ENCODE measurements around the gene CBLB. TPM values are rescaled to one million over a fixed set of nuclear protein-coding genes. Genes with fewer than 3 reads are reported as not detected.

Gene CBLB
- total and polyA plus RNA-seq, 2 of the 4 experiments (the other 2 are of a cell fraction) = 10.1 to 20.1 TPM

DNA sequence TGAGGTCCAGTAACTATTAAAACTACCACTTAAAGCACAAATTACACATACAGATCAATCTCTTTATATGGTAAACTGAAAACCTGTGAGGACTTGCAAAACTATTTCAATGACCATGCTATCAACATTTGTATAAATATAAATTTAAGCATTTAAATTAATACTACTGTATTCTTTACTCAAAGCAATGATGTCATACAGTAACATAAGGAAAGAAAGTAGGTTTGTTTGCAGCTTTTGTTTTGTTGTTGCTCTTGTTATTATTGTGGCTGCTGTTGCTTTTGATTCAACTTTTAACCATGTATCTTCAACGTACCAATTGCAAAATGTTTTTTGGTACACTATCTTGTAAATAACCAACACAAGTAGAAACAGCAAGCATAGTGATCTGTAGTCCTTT lies 22.0 kb downstream of the CBLB start:
- Histone ChIP-seq H3K23ac (ENCODE audit: low read depth, low read length) (no peak overlapping the region), H3K36me3 (ENCODE audit: control insufficient read depth, insufficient read depth, low read length) (peaks cover 4% of the 10 kb centered on the region; the same call in 1 of the 2 replicates), H4K91ac (ENCODE audit: insufficient read depth, low read depth, low read length) (no peak overlapping the region), H4K8ac (ENCODE audit: low read depth in 2 of 2, low read length in 2 of 2) (no peak overlapping the region), H3K4me2 (ENCODE audit: low read depth, low read length) (no peak overlapping the region), H4K5ac (ENCODE audit: low read depth, low read length) (no peak overlapping the region), H3K4ac (ENCODE audit: low read depth, low read length) (no peak overlapping the region), H2AFZ (replicated peaks; ENCODE audit: low read length, poor library complexity) (no peak overlapping the region), H3K9me3 (ENCODE audit: control insufficient read depth, insufficient read depth, low read length) (no peaks in the 10 kb centered on the region), H2BK15ac (ENCODE audit: low read depth, low read length) (no peak overlapping the region), H2AK5ac (ENCODE audit: low read depth, low read length) (no peak overlapping the region), H3K14ac (replicated peaks; ENCODE audit: low read depth, low read length) (no peak overlapping the region), H3K9ac (ENCODE audit: low read depth, low read length) (no peak overlapping the region), H2BK120ac (ENCODE audit: low read depth, low read length) (no peak overlapping the region), H2AK9ac (replicated peaks; ENCODE audit: low read depth, low read length, poor library complexity) (no peak overlapping the region), H2BK5ac (ENCODE audit: low read depth, low read length, poor library complexity, severe bottlenecking) (no peak overlapping the region), H3K4me3 (ENCODE audit: insufficient read depth, low read depth, low read length) (no peak overlapping the region), H3K9me1 (ENCODE audit: insufficient read depth, low read length) (no peaks in the 10 kb centered on the region; the same call in 1 of the 2 replicates), H3K79me1 (ENCODE audit: low read depth in 1 of 2, low read length in 2 of 2) (peaks cover 4 to 7% of the 10 kb centered on the region in 2 experiments; a peak in 2 of 4 replicates), H2BK20ac (ENCODE audit: low read depth, low read length) (no peak overlapping the region), H4K20me1 (ENCODE audit: insufficient read depth, low read length) (no peaks in the 10 kb centered on the region), H3K27ac (ENCODE audit: insufficient read depth, low read length) (no peak overlapping the region), H3K27me3 (ENCODE audit: control insufficient read depth, insufficient read depth, low read length) (no peaks in the 10 kb centered on the region), H3K18ac (ENCODE audit: low read depth, low read length) (no peak overlapping the region), H3K56ac (ENCODE audit: extremely low read depth, insufficient read depth, low read length) (no peak overlapping the region), H3K4me1 (ENCODE audit: control insufficient read depth, insufficient read depth, low read length) (peaks cover 4% of the 10 kb centered on the region; the same call in 1 of the 2 replicates)
- ATAC-seq (ENCODE audit: low read depth) (no peak), DNase-seq (no peak)
- BruUV-seq (replicated peaks) = no TSS peak
- in situ Hi-C loops (cut with MboI; ENCODE audit: low sequenced_read_pairs) = no loop called here
- intact Hi-C loops (cut with micrococcal nuclease) = no loop called here
- TF ChIP-seq RFX5 (IDR thresholded peaks at IDR 0.05; ENCODE audit: low read depth, low read length) = no peak
- no peak for TF ChIP-seq RCOR1 (IDR thresholded peaks at IDR 0.05; ENCODE audit: insufficient replicate concordance, low read length)
- TF ChIP-seq CHD1 (IDR thresholded peaks at IDR 0.05; ENCODE audit: low read depth, low read length) = no peak
- TF ChIP-seq FOS (IDR thresholded peaks at IDR 0.05; ENCODE audit: low read depth, low read length) = no peak
- no peak for TF ChIP-seq MXI1 (IDR thresholded peaks at IDR 0.05; ENCODE audit: borderline replicate concordance, low read depth, low read length)
- TF ChIP-seq SMC3 (IDR thresholded peaks at IDR 0.05; ENCODE audit: low read depth, low read length) = no peak
- dilution Hi-C loops (cut with HindIII; ENCODE audit: low sequenced_read_pairs, unreplicated experiment) = no loop called here
- POLR2A ChIA-PET (ENCODE audit: unreplicated experiment) = no interaction called here
- CTCF ChIA-PET = no interaction called here
- WGBS, 2 experiments (ENCODE audit: extremely low coverage in 2 of 2, insufficient read length in 1 of 2) = no CpG with 5 or more reads among the region's 1 CpG
